Measurements from ENCODE around the gene NMNAT2.
A peak's percentile ranks its signal among the peaks of the same experiment; 100 is the strongest.

Gene NMNAT2

GRCh38 chr1:183240526-183240825, 177.7 kb downstream of the NMNAT2 start:
- DNase-seq, result no peak
- TF ChIP-seq CTCF (IDR thresholded peaks at IDR 0.05), result no peak
- no peaks in the 10 kb centered on the region for H3K36me3 ChIP-seq
- H3K27ac ChIP-seq, result peak overlapping the region; percentile 66 to 75
- no peak overlapping the region for H3K4me3 ChIP-seq
- H3K27me3 ChIP-seq, result no peaks in the 10 kb centered on the region
- intact Hi-C loops (cut with DNase I; ENCODE audit: low total_unique reads), result no loop called here
- H3K9me3 ChIP-seq, result no peaks in the 10 kb centered on the region
- H3K4me1 ChIP-seq, result peaks cover 0 to 58% (median 31%) of the 10 kb centered on the region in 4 donors

- intact Hi-C loops (cut with DNase I; ENCODE audit: low total_unique reads), result loop anchor here (10.0 kb wide), 1 partner anchor 85 kb away; no protein-coding TSS in a partner anchor
- H3K4me3 ChIP-seq, result no peak overlapping the region
- peaks cover 0 to 58% (median 33%) of the 10 kb centered on the region in 4 donors for H3K4me1 ChIP-seq
- H3K36me3 ChIP-seq, result no peaks in the 10 kb centered on the region
- DNase-seq, result no peak
- no peak for TF ChIP-seq CTCF (IDR thresholded peaks at IDR 0.05)
- H3K9me3 ChIP-seq, result no peaks in the 10 kb centered on the region
- H3K27ac ChIP-seq, result peak overlapping the region; percentile 66 to 75
- no peaks in the 10 kb centered on the region for H3K27me3 ChIP-seq
Observed at GRCh38 chr1:183239793-183240525, 178.2 kb downstream of the NMNAT2 start.

DNA sequence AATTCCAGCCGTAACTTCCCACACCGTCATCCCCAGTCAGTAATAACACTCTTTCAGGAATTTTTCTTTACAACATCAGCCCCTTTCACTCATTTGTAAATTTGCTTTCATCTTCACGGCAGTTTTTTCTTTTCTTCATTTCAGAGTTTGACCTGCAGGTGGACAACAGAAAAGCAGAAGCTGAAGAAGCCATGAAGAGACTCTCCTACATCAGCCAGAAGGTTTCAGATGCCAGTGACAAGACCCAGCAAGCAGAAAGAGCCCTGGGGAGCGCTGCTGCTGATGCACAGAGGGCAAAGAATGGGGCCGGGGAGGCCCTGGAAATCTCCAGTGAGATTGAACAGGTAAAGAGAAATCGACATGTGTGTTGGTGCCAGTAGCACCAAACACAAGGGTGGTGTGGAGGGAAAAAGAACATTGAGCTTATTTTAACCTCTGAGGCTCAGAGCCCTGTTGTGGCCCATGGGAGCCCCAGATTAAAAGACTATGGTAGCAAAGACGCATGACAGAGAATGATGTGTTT, 178.9 kb downstream of the NMNAT2 start:
- DNase-seq, result no peak
- Histone ChIP-seq H3K4me3 (no peak overlapping the region), H3K27me3 (no peaks in the 10 kb centered on the region), H3K4me1 (peaks cover 0 to 60% (median 33%) of the 10 kb centered on the region in 4 donors), H3K27ac (peak overlapping the region in 1 of 2 donors; percentile 75), H3K36me3 (no peaks in the 10 kb centered on the region), H3K9me3 (no peaks in the 10 kb centered on the region)
- no peak for TF ChIP-seq CTCF (IDR thresholded peaks at IDR 0.05)
- intact Hi-C loops (cut with DNase I; ENCODE audit: low total_unique reads), result loop anchor here (10.0 kb wide), 1 partner anchor 86 kb away; no protein-coding TSS in a partner anchor

DNA sequence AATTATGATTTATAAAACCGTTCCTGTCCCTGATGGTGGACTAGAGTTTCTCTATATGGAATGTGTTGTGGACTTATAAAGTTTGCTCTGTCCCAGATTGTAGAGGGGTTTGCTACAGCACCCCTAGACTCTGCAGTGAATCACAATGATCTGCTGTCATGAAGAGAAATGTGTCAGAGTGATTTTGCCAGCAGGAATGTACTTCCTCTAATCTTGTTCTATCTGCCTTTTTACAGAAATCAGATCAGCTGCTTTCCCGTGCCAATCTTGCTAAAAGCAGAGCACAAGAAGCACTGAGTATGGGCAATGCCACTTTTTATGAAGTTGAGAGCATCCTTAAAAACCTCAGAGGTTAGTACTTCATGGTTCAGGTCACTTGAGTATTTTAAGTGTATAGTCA, 180.1 kb downstream of the NMNAT2 start:
- H3K36me3 ChIP-seq, result no peaks in the 10 kb centered on the region
- peak overlapping the region; percentile 5 to 34 for H3K27ac ChIP-seq
- intact Hi-C loops (cut with DNase I; ENCODE audit: low total_unique reads), result loop anchor here (10.0 kb wide), 1 partner anchor 87 kb away; no protein-coding TSS in a partner anchor
- TF ChIP-seq CTCF (IDR thresholded peaks at IDR 0.05), result no peak
- H3K4me1 ChIP-seq, result peaks cover 0 to 54% (median 29%) of the 10 kb centered on the region in 4 donors
- DNase-seq, result no peak
- H3K9me3 ChIP-seq, result no peaks in the 10 kb centered on the region
- H3K4me3 ChIP-seq, result no peak overlapping the region
- H3K27me3 ChIP-seq, result no peaks in the 10 kb centered on the region

- peak overlapping the region; percentile 34 to 83 for H3K27ac ChIP-seq
- intact Hi-C loops (cut with DNase I; ENCODE audit: low total_unique reads), result loop anchor here (10.0 kb wide), 1 partner anchor 88 kb away; no protein-coding TSS in a partner anchor
Observed at GRCh38 chr1:183237046-183237445, 181.1 kb downstream of the NMNAT2 start.

More at GRCh38 chr1:183237046-183237445, 181.1 kb downstream of the NMNAT2 start:
- Histone ChIP-seq H3K27me3 (no peaks in the 10 kb centered on the region), H3K4me1 (peaks cover 0 to 44% (median 20%) of the 10 kb centered on the region in 4 donors), H3K4me3 (no peak overlapping the region), H3K36me3 (no peaks in the 10 kb centered on the region), H3K9me3 (no peaks in the 10 kb centered on the region)
- TF ChIP-seq CTCF (IDR thresholded peaks at IDR 0.05), result no peak
- DNase-seq, result no peak

Measured in tibial artery (tissue), 4 donors.